HG02623 (cell line): ENCODE results near the gene STK31.
"Not testable (repeated sequence)": the region's sequence is repeated elsewhere in the genome, so short reads cannot be mapped to it uniquely, and the experiment has no call there.

Source experiments
- ATAC-seq: cut with Tn5 transposase; IDR thresholded peaks from one replicate; pipeline ENCODE4 v1.9.1; 2021; ENCODE audit warnings: moderate library complexity; ENCODE audit not compliant: unreplicated experiment

STK31 gene, protein sequence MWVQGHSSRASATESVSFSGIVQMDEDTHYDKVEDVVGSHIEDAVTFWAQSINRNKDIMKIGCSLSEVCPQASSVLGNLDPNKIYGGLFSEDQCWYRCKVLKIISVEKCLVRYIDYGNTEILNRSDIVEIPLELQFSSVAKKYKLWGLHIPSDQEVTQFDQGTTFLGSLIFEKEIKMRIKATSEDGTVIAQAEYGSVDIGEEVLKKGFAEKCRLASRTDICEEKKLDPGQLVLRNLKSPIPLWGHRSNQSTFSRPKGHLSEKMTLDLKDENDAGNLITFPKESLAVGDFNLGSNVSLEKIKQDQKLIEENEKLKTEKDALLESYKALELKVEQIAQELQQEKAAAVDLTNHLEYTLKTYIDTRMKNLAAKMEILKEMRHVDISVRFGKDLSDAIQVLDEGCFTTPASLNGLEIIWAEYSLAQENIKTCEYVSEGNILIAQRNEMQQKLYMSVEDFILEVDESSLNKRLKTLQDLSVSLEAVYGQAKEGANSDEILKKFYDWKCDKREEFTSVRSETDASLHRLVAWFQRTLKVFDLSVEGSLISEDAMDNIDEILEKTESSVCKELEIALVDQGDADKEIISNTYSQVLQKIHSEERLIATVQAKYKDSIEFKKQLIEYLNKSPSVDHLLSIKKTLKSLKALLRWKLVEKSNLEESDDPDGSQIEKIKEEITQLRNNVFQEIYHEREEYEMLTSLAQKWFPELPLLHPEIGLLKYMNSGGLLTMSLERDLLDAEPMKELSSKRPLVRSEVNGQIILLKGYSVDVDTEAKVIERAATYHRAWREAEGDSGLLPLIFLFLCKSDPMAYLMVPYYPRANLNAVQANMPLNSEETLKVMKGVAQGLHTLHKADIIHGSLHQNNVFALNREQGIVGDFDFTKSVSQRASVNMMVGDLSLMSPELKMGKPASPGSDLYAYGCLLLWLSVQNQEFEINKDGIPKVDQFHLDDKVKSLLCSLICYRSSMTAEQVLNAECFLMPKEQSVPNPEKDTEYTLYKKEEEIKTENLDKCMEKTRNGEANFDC

DNA sequence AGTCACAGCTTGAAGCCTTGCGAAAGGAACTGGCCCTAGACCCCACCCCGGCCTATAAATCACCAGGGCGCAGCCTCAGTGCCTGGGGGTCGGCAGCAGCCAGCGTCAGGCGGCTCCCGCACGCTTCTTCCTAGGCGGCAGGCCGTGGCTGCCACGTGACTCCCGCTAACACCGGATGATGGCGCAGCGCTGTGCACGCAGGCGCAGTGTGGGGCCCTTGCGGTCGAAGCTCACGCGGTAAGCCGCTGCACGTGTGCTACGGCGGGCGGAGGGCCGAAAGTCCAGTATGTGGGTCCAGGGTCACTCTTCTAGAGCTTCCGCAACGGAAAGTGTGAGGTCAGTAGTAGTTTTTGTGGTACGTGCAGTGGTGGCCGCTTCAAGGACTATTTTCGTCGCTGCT is at the start of gene STK31:
Gene STK31, plus strand, starts transcription at position 220 of the 400 bp plus-strand sequence. Its CDS starts 67 bp downstream, at position 287.
- ATAC-seq: no peak

DNA sequence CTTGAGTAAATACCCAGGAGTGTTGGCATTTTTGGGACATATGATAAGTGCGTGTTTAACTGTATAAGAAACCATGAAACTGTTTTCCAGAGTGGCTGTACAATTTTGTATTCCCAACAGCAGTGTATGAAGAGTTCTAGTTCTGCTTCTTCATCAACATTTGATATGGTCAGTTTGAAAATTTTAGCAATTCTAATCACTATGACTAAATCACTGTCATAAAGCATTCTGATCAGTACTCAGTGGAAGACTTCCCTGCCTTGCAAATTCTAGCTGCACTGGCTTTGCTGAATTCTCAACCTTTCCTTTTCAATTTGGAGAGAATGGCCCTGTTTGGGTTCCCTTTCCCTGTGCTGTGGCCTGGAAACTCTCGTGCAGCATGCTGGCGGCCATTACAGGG is 48.6 kb upstream of the STK31 start:
- ATAC-seq: no peak

DNA sequence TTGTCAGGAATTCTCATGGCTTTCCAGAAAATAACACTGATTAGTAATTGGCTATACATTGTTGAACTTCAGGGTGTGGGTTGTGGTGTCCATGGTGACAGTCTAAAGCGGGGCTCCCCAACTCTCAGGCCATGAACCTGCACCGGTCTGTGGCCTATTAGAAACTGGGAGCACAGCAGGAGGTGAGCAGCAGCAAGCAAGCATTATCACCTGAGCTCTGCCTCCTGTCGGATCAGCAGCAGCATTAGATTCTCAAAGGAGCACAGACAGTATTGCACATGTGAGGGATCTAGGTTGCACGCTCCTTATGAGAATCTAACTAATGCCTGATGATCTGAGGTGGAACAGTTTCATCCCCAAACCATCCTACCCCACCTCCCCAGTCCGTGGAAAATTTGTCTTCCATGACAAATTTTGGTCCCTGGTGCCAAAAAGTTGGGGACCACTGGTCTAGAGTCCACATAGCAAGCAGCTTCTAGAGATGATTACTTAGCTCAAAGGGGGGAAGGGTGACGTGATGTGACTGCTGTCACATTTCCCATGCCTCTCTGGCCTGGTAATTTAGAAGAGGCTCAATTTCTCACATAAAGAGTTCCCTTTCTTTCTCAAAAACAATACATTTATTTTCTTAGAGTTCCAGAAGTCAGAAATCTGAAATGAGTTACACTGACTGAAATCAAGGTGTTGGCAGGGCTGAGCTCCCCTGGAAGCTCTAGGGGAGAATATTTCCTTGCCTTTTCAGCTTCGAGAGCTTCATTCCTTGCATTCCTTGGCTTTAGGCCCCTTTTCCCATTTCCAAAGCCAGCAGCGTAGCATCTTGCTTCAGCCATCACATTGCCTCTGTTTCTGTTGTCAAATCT is 47.7 kb upstream of the STK31 start:
- ATAC-seq: no peak

DNA sequence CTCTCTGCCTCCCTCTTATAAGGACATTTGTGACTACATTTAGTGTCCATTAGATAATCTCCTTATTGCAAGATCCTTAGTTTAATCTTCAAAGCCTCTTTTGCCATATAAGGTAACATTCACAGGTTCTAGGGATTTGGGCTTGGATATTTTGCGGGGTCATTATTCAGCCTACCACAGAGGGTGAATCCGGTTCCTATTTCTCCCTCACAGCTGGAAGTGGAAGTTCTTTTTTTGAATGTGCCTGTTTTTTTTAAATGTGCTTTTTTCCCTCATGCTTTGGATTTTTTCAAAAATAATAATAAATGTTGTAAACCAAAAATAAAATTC is 47.1 kb upstream of the STK31 start:
- ATAC-seq: no peak

DNA sequence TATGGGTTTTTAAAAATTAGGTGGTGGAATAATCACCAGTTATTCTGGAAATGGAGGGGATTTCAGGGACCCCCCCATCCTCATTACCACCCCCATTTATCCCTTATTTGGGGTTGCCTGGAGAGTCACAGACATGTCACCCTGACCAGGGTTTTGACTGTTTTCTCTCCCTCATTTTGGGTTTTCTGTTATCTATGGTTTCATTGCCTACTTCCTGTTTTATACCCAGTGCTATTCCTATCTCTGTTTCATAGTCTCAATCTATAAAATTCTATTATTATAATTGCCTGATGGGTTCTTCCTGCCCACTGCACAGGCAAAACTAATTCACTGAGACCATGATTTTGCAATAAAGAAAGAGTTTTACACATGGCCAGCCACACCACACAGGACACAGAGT is 45.9 kb upstream of the STK31 start:
- no peak for ATAC-seq

DNA sequence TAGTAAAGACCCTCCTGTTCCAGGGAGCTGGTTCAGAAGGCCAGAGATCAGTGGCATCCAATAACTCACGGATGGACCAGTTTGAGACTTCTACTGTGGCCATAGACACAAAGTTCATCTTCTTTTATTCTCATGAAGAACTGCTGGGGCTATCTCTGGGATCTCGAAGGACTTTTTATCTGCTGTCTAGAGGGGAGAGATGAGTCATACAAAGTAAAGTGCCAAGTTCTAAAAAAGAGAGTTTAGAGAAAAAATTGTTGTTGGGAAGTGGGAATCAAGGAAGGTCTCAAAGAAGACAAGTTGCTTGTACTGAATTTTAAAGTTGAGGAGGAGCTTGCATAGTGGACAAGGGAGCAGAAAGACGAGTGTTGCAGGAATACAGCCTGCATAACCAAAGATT is 38.0 kb upstream of the STK31 start:
- ATAC-seq: no peak

DNA sequence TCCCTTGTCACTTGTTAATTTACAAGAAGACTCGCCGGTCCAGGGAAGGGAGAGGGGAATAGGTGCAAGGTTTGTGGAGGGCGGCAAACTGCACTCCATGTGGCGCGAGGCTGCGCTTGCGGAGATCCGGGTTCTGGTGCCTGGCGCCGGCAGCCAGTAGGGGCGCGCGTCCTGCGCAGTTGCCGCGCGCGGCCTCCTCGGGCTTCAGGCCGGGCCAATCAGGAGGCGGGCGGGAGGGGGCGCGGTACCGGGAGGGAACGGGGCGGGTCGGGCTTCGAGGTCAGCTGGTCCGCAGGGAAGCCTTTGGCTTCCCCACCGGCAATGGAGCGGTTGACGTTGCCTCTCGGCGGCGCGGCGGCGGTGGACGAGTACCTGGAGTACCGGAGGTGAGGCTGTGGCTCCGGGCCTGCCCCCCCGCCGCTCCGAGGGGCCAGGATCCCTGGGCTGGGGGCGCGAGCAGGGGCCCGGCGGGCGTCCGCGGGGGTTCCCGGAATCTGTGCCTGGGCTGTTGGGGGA is 30.1 kb upstream of the STK31 start, which contains the start of gene FAM221A:
Gene FAM221A, plus strand, starts transcription at position 302 of the 516 bp plus-strand sequence. Its CDS starts 20 bp downstream, at position 322.
- peak; percentile 99 for ATAC-seq

DNA sequence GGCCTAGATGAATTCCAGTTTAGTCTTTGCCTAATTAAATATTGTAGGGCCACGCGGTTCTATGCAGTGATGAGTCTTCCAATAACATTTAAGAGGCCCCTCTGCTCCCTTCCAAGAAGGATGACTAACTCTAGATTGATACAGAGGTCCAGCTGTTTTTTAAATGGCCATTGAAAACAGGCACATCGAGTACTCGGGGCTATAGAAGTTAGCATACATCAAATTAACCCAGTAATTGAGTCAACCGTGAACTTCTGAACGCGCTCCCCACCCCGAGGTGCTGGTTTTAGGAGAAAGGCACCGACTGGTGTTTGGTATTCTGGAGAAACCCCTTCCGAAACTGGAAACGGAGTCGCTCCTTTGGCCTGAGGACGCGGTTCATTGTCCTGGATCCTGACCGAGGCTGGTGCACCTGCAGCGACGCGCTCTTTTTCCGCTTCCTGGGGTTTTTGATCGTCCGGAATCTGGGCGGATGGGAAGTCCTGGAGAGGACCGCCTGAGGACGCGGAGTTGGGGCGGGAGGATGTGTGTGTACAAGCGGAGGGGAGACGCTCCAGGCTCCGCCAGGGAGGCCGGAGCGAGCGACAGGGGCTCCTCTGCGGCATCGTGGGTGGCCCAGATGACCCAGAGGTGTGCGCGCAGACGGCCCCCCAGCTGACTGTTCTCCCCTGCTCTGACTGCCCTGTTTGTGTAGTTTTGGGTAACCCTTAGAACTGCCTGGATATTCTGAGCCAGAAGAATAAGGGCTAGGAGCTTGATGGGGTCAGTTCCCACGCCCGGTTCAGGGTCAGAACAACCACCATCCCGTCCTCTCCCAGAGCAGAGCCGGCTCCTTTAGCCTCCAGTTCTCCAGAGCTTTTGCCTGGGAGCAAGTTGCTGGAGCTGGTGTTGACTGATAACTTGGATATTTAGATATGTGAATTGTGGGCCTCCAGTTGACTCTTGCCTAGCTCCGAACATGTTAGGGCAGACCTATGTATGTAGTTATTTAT is 29.3 kb upstream of the STK31 start:
- ATAC-seq: peak; percentile 32

DNA sequence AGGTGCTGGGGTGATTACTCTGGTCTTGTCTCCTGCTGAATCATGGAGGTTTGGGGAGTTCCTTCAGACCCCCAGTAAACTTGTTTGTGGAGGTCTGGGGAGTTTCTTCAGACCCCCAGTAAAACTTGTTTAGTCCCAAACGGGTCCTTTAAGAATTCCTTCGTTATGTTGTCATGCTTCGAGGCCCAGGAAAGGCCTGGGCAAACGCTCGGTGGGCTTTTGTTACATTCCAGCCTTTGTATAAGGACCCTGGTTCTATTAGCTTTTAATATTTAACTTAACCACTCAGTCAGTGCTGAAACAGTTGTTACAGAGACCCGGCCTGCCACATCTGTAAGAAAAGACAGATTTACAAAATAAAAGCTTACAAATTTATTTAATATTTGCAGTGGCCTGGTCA is 26.0 kb upstream of the STK31 start:
- ATAC-seq: not testable (repeated sequence)

DNA sequence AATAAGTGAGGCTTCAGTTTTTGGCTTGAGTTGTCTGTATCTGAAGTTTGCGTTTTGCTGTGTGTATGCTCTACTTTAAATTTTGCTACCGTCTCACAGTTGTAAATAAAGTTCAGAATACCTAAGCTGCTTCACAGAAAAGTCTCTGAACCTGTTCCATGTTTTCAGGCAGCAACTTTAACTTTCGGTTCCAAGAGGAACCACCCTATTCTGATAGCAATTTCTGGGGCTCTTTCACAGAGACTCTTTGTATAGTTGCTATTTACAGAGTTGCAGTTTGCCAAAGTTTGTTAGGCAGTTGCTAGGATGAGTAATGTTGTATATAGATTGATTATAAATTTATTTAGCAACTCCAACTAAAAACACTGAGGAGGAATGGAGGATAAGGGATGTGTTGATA is 24.3 kb upstream of the STK31 start:
- no peak for ATAC-seq

DNA sequence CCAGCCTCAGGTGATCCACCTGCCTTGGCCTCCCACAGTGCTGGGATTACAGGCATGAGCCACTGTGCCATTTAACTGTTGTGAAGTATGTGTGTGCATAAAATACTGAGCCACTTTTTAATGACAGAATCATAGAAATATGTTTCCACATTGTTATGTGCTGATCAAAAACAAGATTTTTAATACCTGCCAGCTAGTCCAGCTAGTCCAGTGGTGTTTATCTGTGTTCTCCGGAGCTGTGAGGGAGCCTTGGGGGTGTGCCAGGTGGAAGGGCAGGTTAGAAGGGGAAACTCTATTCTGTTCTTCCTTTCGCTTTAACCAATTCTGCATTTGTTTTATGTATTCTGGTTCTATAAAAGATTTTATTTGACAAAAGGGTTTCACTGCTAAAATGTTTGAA is 23.0 kb upstream of the STK31 start:
- ATAC-seq: no peak

DNA sequence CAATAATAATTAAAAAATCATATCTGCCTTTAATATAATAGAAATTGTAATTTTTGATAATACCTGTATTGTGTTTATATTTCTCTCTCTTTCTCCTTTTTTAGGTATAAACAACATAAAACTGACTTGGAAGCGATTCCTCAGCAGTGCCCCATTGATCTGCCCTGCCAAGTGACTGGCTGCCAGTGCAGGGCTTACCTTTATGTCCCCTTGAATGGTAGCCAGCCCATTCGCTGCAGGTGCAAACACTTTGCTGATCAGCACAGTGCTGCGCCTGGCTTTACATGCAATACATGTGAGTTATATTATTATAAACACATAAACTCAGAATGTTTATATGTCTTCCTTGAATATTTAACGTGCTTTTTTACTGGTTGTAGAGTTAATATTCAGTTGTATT is 20.9 kb upstream of the STK31 start:
- ATAC-seq: no peak

DNA sequence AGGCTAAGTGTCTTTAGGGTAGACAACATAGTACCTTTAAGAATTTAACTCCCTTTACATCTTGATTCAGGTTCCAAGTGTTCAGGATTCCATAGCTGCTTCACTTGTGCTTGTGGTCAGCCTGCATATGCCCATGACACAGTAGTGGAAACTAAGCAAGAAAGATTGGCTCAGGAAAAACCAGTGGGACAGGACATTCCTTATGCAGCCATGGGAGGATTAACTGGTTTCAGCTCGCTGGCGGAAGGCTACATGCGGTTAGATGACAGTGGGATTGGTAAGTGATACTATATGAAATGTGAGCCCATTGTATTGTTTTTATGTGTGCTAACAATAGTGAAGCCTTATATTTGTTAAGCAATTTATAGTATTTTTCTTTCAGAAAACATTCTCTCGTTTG is 18.7 kb upstream of the STK31 start:
- no peak for ATAC-seq

DNA sequence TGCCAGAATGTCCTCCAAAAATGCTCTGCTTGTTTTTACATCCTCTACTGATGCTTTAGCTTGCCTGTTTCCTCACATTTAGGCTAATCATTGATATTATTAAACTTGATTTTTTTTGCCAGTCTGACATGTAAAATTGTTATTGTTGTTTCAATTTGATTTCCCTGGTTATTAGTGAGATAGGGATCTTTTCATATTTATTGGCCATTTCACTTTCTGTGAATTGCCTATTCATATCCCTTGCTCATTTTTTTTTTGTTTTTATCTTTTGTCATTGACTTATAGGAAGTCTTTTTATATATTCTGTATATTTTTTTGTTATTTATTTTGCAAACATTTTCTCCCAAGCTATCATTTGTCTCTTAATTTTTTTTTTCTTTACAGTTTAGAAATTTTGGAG is 16.8 kb upstream of the STK31 start:
- no peak for ATAC-seq

DNA sequence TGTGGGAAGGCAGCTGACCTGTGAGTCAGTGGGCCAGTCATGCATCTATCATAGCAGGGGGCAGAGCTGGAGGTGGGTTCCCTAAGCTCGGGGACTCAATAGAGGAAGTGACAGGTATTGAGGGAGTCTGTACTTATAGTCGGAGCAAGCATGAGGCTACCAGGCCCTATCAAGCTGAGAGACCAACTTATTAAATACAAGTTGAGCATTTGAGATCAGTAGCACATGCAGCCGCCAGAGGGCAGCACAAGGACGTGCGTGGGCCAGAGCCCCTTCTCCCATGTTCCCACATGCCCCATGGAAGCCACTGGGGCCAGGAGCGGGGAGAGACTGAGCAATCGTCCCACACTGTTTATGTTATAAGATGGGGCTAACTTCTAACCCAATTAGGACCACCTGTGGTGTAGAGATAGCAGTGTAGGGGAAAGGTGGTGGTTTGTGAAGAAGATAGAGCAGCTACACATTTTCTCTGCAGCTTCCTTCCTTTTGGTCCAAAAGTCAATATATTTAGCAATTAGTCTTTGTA is 13.0 kb upstream of the STK31 start:
- no peak for ATAC-seq

DNA sequence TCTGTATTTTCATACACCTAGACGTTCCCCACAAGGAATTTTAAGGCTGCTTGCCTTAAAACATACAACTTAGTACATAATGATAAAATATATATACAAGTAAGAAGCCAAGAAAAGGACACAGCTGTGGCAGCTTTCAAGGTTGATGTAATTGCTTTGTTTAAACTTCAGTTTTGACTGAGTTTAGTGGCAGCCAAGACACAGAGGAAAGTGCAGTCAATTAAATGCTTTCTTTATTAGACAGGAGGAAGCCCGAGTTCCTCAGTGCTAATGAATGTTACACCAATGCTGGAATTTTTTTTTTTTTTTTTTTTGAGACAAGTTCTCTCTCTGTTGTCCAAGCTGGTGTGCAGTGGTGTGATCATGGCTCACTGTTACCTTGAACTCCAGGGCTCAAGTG is 11.2 kb upstream of the STK31 start:
- ATAC-seq: no peak

DNA sequence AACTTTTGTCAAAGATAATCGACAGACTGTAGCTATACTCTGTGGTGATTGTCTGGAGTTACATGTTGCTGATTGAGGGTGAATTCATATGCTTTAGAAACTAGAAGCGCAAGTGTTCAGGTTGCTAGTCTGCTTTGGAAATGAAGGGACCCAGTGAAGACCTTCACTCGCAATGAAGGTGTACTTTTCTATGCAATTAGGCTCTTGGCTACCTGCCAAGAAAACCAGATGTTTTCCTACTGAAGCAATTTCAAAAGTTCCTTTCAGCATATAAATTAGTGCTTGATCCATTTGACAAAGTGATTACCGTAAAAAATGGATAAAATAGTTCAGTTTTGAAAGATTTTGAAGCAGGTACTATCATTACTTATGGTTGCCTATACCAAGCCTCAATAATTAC is 10.0 kb upstream of the STK31 start:
- ATAC-seq: no peak

DNA sequence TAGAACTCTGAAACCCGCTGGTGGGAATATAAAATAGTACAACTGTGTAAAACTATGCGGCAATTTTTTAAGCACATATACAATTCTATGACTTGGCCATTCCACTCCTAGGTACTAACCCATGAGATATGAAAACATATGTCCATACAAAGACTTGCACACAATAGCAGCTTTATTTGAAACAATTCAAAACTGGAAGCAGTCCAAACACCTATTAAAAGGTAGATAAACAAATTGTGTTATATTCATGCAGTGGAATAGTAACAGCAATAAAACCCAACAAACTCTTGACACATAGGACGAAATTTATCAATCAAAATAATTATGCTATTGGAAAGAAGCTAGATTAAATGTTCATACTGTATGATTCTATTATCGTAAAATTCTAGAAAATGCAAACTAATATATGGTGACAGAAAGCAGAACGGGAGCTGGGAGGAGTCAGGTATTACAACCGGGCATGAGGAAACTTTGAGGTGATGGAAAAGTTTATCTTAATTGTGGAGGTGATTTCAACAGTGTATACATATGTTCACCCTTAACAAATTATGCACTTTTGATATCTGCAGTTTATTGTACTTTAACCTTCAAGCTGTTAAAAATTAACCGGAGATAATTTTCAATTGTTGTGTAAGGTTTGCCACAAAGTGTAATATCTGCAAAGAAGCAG is 803 bp upstream of the STK31 start:
- ATAC-seq: no peak
